ENCODE results near the gene B3GAT1. TPM values are rescaled to one million over a fixed set of nuclear protein-coding genes. Genes with fewer than 3 reads are reported as not detected.

The B3GAT1 gene
- total and polyA plus RNA-seq, 4 donors = 0.03 to 0.49 (median 0.27) TPM

- Histone ChIP-seq H3K9me3 (ENCODE audit: control insufficient read depth in 4 of 4, insufficient read depth in 3 of 4, low read length in 3 of 4) (peaks cover 0 to 7% (median 0%) of the 10 kb centered on the region in 4 donors), H3K4me1 (ENCODE audit: control insufficient read depth in 5 of 5, insufficient read depth in 5 of 5, low read length in 5 of 5) (peaks cover 0 to 14% (median 5%) of the 10 kb centered on the region in 5 donors), H3K27ac (ENCODE audit: low read depth in 1 of 2, low read length in 1 of 2) (no peak overlapping the region), H3K36me3 (ENCODE audit: control insufficient read depth in 4 of 4, insufficient read depth in 4 of 4, low read length in 4 of 4) (no peaks in the 10 kb centered on the region), H3K27me3 (ENCODE audit: control insufficient read depth in 3 of 3, insufficient read depth in 3 of 3, low read length in 2 of 3) (peaks cover 0 to 3% (median 0%) of the 10 kb centered on the region in 3 donors), H3K9ac (ENCODE audit: insufficient read depth in 1 of 2, low read length in 2 of 2) (no peak overlapping the region), H3K4me3 (no peak overlapping the region)
- TF ChIP-seq CTCF (IDR thresholded peaks at IDR 0.05; ENCODE audit: control extremely low read depth, extremely low read depth) = no peak
- ATAC-seq (ENCODE audit: insufficient read depth, low FRiP score) (no peak), DNase-seq (no peak)
- WGBS, 2 donors = 66 to 76% methylated on average over 14 of the region's 14 CpGs
Observed at GRCh38 chr11:134384406-134384805, 27.6 kb downstream of the B3GAT1 start.

- ATAC-seq (ENCODE audit: insufficient read depth, low FRiP score) (no peak), DNase-seq (no peak)
- Histone ChIP-seq H3K36me3 (ENCODE audit: control insufficient read depth in 4 of 4, insufficient read depth in 4 of 4, low read length in 4 of 4) (no peaks in the 10 kb centered on the region), H3K4me1 (ENCODE audit: control insufficient read depth in 5 of 5, insufficient read depth in 5 of 5, low read length in 5 of 5) (peaks cover 0 to 14% (median 5%) of the 10 kb centered on the region in 5 donors), H3K27ac (ENCODE audit: low read depth in 1 of 2, low read length in 1 of 2) (no peak overlapping the region), H3K4me3 (no peak overlapping the region), H3K27me3 (ENCODE audit: control insufficient read depth in 3 of 3, insufficient read depth in 3 of 3, low read length in 2 of 3) (peaks cover 0 to 3% (median 0%) of the 10 kb centered on the region in 3 donors), H3K9ac (ENCODE audit: insufficient read depth in 1 of 2, low read length in 2 of 2) (no peak overlapping the region), H3K9me3 (ENCODE audit: control insufficient read depth in 4 of 4, insufficient read depth in 3 of 4, low read length in 3 of 4) (peaks cover 0 to 6% (median 0%) of the 10 kb centered on the region in 4 donors)
- WGBS, 2 donors = 91 to 96% methylated on average over 74 to 78 of the region's 78 CpGs
- no peak for TF ChIP-seq CTCF (IDR thresholded peaks at IDR 0.05; ENCODE audit: control extremely low read depth, extremely low read depth)
Observed at GRCh38 chr11:134383576-134384221, 28.3 kb downstream of the B3GAT1 start.

- no peak for TF ChIP-seq CTCF (IDR thresholded peaks at IDR 0.05; ENCODE audit: control extremely low read depth, extremely low read depth)
- DNase-seq (no peak), ATAC-seq (ENCODE audit: insufficient read depth, low FRiP score) (no peak)
- Histone ChIP-seq H3K27ac (ENCODE audit: low read depth in 1 of 2, low read length in 1 of 2) (no peak overlapping the region), H3K27me3 (ENCODE audit: control insufficient read depth in 3 of 3, insufficient read depth in 3 of 3, low read length in 2 of 3) (peaks cover 0 to 3% (median 0%) of the 10 kb centered on the region in 3 donors), H3K9ac (ENCODE audit: insufficient read depth in 1 of 2, low read length in 2 of 2) (no peak overlapping the region), H3K9me3 (ENCODE audit: control insufficient read depth in 4 of 4, insufficient read depth in 3 of 4, low read length in 3 of 4) (peaks cover 0 to 6% (median 0%) of the 10 kb centered on the region in 4 donors), H3K4me1 (ENCODE audit: control insufficient read depth in 5 of 5, insufficient read depth in 5 of 5, low read length in 5 of 5) (peaks cover 0 to 14% (median 5%) of the 10 kb centered on the region in 5 donors), H3K36me3 (ENCODE audit: control insufficient read depth in 4 of 4, insufficient read depth in 4 of 4, low read length in 4 of 4) (no peaks in the 10 kb centered on the region), H3K4me3 (no peak overlapping the region)
- 93 to 96% methylated on average over 24 of the region's 24 CpGs for WGBS, 2 donors
Observed at GRCh38 chr11:134382830-134383229, 29.2 kb downstream of the B3GAT1 start.
